Peyer's patch (tissue), 4 donors: ENCODE data around the gene RAB11FIP4.

ENCODE experiments used
- POLR2A ChIP-seq, 2 donors: fragments of 450-650 bp; IDR thresholded peaks; one replicate each; pipeline ENCODE4 v1.5.1; 2017; ENCODE audit warnings: antibody characterized with exemption in 2 of 2, mild to moderate bottlenecking in 2 of 2, moderate library complexity in 2 of 2
- TF ChIP-seq, protein P1 (sequence below), 6 experiments: fragments of 450-650 bp in 4 of 6; fragments of 200-600 bp in 2 of 6; sonication (generic) in 1 of 6; IDR thresholded peaks; one replicate each; pipeline ENCODE4 v1.5.1; 2017 to 2019; ENCODE audit warnings: antibody characterized with exemption in 6 of 6, mild to moderate bottlenecking in 3 of 6, moderate library complexity in 1 of 6

GRCh38 chr17:31574458-31574857 lies 183.0 kb downstream of the RAB11FIP4 start:
- TF ChIP-seq, protein P1, sequence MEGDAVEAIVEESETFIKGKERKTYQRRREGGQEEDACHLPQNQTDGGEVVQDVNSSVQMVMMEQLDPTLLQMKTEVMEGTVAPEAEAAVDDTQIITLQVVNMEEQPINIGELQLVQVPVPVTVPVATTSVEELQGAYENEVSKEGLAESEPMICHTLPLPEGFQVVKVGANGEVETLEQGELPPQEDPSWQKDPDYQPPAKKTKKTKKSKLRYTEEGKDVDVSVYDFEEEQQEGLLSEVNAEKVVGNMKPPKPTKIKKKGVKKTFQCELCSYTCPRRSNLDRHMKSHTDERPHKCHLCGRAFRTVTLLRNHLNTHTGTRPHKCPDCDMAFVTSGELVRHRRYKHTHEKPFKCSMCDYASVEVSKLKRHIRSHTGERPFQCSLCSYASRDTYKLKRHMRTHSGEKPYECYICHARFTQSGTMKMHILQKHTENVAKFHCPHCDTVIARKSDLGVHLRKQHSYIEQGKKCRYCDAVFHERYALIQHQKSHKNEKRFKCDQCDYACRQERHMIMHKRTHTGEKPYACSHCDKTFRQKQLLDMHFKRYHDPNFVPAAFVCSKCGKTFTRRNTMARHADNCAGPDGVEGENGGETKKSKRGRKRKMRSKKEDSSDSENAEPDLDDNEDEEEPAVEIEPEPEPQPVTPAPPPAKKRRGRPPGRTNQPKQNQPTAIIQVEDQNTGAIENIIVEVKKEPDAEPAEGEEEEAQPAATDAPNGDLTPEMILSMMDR (IDR thresholded peaks at IDR 0.05), result no peak
- TF ChIP-seq POLR2A (IDR thresholded peaks at IDR 0.05), result no peak
